Measurements from ENCODE around the gene SORL1-AS1.

The SORL1-AS1 gene

DNA sequence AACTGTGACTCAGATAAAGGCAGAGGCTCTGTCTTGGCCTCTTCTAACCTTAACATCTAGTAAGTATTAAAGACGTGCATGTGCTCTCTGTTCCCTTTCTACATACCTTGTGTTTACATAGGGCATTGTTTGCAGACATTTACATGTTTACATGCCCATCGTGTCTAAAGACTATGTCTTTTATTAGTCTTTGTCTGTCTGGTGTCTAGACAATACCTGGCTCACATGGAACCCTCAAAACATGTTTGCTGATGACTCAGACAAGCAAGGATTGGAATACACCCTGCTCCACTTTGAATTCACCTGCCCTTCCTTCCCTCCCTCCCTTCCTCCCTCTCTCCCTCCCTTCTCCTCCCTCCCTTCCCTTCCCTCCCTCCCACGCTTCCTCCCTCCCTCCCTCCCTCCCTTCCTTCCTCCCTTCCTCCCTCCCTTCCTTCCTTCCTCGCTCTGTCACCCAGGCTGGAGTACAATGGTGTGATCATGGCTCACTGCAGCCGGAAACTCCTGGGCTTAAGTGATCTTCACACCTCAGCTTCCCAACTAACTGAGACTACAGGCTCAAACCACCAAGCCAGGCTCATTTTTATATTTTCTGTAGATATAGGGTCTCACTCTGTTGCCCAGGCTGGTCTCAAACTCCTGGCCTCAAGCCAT is 23.7 kb upstream of the SORL1-AS1 start:
- in situ Hi-C loops (cut with MboI; ENCODE audit: low sequenced_read_pairs, unreplicated experiment), result no loop called here
- DNase-seq (ENCODE audit: low spot score), result no peak
- TF ChIP-seq, protein P1, sequence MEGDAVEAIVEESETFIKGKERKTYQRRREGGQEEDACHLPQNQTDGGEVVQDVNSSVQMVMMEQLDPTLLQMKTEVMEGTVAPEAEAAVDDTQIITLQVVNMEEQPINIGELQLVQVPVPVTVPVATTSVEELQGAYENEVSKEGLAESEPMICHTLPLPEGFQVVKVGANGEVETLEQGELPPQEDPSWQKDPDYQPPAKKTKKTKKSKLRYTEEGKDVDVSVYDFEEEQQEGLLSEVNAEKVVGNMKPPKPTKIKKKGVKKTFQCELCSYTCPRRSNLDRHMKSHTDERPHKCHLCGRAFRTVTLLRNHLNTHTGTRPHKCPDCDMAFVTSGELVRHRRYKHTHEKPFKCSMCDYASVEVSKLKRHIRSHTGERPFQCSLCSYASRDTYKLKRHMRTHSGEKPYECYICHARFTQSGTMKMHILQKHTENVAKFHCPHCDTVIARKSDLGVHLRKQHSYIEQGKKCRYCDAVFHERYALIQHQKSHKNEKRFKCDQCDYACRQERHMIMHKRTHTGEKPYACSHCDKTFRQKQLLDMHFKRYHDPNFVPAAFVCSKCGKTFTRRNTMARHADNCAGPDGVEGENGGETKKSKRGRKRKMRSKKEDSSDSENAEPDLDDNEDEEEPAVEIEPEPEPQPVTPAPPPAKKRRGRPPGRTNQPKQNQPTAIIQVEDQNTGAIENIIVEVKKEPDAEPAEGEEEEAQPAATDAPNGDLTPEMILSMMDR (IDR thresholded peaks at IDR 0.05; ENCODE audit: borderline replicate concordance, control extremely low read depth, extremely low read depth, insufficient read depth, missing control alignments), result no peak

DNA sequence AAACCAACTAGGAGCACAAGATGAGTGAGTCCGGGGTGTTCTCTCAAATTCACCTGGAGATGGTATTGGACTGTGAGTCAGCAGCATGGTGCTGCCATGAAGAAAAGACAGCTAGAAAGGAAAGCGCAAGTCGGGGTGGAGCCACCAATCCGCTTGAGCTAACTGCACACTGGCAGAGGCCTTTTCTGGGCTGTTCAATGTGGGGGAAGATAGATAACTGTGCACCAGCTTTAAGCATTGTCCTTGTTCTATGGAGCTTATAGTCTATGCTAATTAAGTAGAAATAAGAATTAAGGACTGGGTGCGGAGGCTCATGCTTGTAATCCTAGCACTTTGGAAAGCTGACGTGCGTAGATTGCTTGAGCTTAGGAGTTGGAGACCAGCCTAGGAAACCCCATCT is 21.9 kb upstream of the SORL1-AS1 start:
- in situ Hi-C loops (cut with MboI; ENCODE audit: low sequenced_read_pairs, unreplicated experiment), result no loop called here
- TF ChIP-seq, protein P1 (IDR thresholded peaks at IDR 0.05; ENCODE audit: borderline replicate concordance, control extremely low read depth, extremely low read depth, insufficient read depth, missing control alignments), result no peak
- DNase-seq (ENCODE audit: low spot score), result no peak

DNA sequence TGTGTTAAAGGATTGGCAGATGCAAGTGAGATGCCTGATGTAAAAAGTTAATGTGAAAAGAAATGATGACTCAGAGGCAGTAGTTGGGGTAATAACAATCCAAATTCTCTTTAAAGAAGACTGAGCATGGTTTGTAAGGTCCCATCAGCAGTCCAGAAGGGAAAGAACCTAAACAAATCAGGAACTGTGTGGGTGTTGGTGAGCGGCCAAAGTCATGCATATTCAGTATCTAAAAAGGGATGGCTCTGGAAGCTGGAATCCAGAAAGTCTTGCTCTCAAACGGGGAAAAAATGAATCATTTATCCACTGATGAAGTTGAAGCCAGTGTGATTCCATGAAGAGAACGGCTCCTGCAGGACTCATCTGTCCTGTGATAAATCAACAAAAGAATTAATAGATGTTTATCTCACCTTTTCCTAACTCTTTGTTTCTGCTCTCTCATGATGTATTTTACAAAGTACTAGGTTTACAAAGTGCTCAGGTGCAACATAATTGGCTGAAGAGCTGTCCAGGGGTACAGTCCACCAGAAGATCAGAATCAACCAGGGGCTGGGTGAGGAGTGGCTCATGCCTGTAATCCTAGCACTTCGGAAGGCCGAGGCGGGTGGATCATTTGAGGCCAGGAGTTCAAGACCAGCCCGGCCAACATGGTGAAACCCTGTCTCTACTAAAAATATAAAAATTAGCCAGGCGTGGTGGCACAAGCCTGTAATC is 20.5 kb upstream of the SORL1-AS1 start:
- TF ChIP-seq, protein P1 (IDR thresholded peaks at IDR 0.05; ENCODE audit: borderline replicate concordance, control extremely low read depth, extremely low read depth, insufficient read depth, missing control alignments), result no peak
- in situ Hi-C loops (cut with MboI; ENCODE audit: low sequenced_read_pairs, unreplicated experiment), result no loop called here
- no peak for DNase-seq (ENCODE audit: low spot score)

DNA sequence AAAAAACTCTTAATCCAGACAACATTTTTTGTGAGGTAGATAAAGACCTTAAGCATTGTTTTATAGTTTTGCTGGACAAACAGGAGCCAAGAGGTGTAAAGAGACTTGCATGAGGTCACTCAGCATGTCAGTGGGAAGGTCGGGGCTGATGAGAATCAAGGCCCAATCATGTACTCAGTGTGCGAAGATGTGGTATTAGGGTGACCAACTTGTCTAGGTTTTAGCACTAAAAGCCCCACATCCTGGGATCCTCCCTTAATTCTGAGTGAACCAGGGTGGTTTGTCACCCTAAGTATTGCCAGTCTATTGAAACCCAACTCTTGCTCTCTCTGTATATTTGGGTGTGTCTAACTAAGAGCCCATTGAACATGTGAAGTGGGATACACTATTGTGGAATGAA is 19.5 kb upstream of the SORL1-AS1 start:
- DNase-seq (ENCODE audit: low spot score), result no peak
- TF ChIP-seq, protein P1 (IDR thresholded peaks at IDR 0.05; ENCODE audit: borderline replicate concordance, control extremely low read depth, extremely low read depth, insufficient read depth, missing control alignments), result no peak
- in situ Hi-C loops (cut with MboI; ENCODE audit: low sequenced_read_pairs, unreplicated experiment), result no loop called here

DNA sequence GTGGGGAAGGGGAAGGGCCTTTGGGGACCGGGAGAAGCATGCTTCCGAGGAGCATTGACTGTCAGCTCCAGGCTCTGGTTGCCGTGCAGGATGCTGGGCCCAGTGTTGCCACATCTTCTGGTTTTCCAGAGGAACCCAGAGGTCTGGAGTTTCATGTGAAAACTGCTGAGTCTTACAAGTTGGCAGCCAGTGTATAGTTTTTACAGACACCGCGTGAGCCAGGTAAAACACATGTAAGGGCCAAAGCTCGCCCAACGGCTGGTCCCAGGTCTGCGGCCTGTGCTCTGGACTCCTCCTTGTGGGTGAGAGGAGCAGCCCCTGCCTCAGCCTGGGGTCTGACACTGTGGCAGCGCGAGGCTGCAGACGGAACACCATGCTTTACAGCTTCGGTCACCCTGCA is 18.4 kb upstream of the SORL1-AS1 start:
- TF ChIP-seq, protein P1 (IDR thresholded peaks at IDR 0.05; ENCODE audit: borderline replicate concordance, control extremely low read depth, extremely low read depth, insufficient read depth, missing control alignments), result no peak
- no peak for DNase-seq (ENCODE audit: low spot score)
- in situ Hi-C loops (cut with MboI; ENCODE audit: low sequenced_read_pairs, unreplicated experiment), result no loop called here

DNA sequence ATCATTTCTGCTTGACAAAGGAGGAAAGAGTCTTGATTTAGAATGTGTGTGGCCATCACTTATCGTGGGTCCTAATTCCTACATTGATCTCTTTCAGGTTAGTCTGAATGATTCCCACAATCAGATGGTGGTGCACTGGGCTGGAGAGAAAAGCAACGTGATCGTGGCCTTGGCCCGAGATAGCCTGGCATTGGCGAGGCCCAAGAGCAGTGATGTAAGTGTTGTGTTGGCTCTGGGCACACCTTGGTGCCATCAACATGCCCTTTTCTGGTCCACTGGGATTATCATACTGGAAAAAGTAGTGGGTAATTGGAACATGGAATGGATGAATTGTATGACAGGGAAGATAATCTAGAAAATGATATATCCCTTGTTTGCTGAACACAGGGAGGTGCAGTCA is 17.1 kb upstream of the SORL1-AS1 start:
- in situ Hi-C loops (cut with MboI; ENCODE audit: low sequenced_read_pairs, unreplicated experiment), result no loop called here
- TF ChIP-seq, protein P1 (IDR thresholded peaks at IDR 0.05; ENCODE audit: borderline replicate concordance, control extremely low read depth, extremely low read depth, insufficient read depth, missing control alignments), result no peak
- DNase-seq (ENCODE audit: low spot score), result no peak

Data from GM13976 (cell line).